Left forelimb (tissue), 1 donor: Measurements from ENCODE around the gene OR2V1.
"Not testable (repeated sequence)": the region's sequence is repeated elsewhere in the genome, so short reads cannot be mapped to it uniquely, and the experiment has no call there.

Experiments
- DNase-seq: peaks from one replicate; pipeline ENCODE4 v3.0.0-alpha.2; 2018; ENCODE audit warnings: low spot score

The OR2V1 gene

GRCh38 chr5:181101930-181102674, 28.9 kb downstream of the OR2V1 start:
- not testable (repeated sequence) for DNase-seq

GRCh38 chr5:181101030-181101641, 29.8 kb downstream of the OR2V1 start:
- DNase-seq = not testable (repeated sequence)

- no peak for DNase-seq
These were observed 30.7 kb downstream of the OR2V1 start for GRCh38 chr5:181100121-181100875.

GRCh38 chr5:181099602-181100086, 31.3 kb downstream of the OR2V1 start:
- no peak for DNase-seq

GRCh38 chr5:181098762-181099601, 32.0 kb downstream of the OR2V1 start:
- DNase-seq = no peak

- not testable (repeated sequence) for DNase-seq
These were observed 33.0 kb downstream of the OR2V1 start for GRCh38 chr5:181097759-181098491.

GRCh38 chr5:181097383-181097753, 33.6 kb downstream of the OR2V1 start:
- DNase-seq = not testable (repeated sequence)

- not testable (repeated sequence) for DNase-seq
These were observed 34.1 kb downstream of the OR2V1 start for GRCh38 chr5:181096721-181097382.

GRCh38 chr5:181095162-181095561, 35.8 kb downstream of the OR2V1 start:
- not testable (repeated sequence) for DNase-seq

- DNase-seq = no peak
These were observed 38.5 kb downstream of the OR2V1 start for GRCh38 chr5:181092428-181092827.

GRCh38 chr5:181088289-181088688, 42.7 kb downstream of the OR2V1 start:
- DNase-seq = no peak

- DNase-seq = no peak
These were observed 43.7 kb downstream of the OR2V1 start for GRCh38 chr5:181087309-181087708.

GRCh38 chr5:181086884-181087205, 44.1 kb downstream of the OR2V1 start:
- no peak for DNase-seq

GRCh38 chr5:181086026-181086883, 44.7 kb downstream of the OR2V1 start:
- no peak for DNase-seq

- DNase-seq = no peak
These were observed 46.3 kb downstream of the OR2V1 start for GRCh38 chr5:181084621-181085195.

- DNase-seq = no peak
These were observed 49.0 kb downstream of the OR2V1 start for GRCh38 chr5:181081989-181082388.

- no peak for DNase-seq
These were observed 54.0 kb downstream of the OR2V1 start for GRCh38 chr5:181076920-181077319.
